IPS-NIHi11 (cell line): ENCODE measurements around the gene PPCDC.

Experiments used
- DNase-seq: peaks from one replicate; pipeline ENCODE4 v3.0.0; 2012; ENCODE audit warnings: mixed read lengths, low spot score

Gene PPCDC

GRCh38 chr15:75044258-75044878 lies 21.0 kb downstream of the PPCDC start:
- no peak for DNase-seq

GRCh38 chr15:75045332-75046015 lies 22.1 kb downstream of the PPCDC start:
- DNase-seq: no peak

- DNase-seq: no peak
These were observed 25.0 kb downstream of the PPCDC start for GRCh38 chr15:75048394-75048793.

- no peak for DNase-seq
These were observed 26.0 kb downstream of the PPCDC start for GRCh38 chr15:75049392-75049791.

GRCh38 chr15:75050283-75050682 lies 26.9 kb downstream of the PPCDC start:
- no peak for DNase-seq

GRCh38 chr15:75051191-75051608 lies 27.8 kb downstream of the PPCDC start:
- no peak for DNase-seq

- no peak for DNase-seq
These were observed 28.3 kb downstream of the PPCDC start for GRCh38 chr15:75051711-75052110.

GRCh38 chr15:75052972-75053747 lies 29.8 kb downstream of the PPCDC start:
- no peak for DNase-seq

GRCh38 chr15:75053748-75054125 lies 30.3 kb downstream of the PPCDC start:
- DNase-seq: no peak

GRCh38 chr15:75054172-75054897 lies 30.9 kb downstream of the PPCDC start:
- no peak for DNase-seq

GRCh38 chr15:75056036-75056435 lies 32.6 kb downstream of the PPCDC start:
- DNase-seq: no peak

- peak; percentile 41 for DNase-seq
These were observed 34.9 kb downstream of the PPCDC start for GRCh38 chr15:75058127-75058905.

GRCh38 chr15:75059607-75060006 lies 36.2 kb downstream of the PPCDC start:
- DNase-seq: no peak

- DNase-seq: no peak
These were observed 37.9 kb downstream of the PPCDC start for GRCh38 chr15:75061272-75061671.

- DNase-seq: no peak
These were observed 39.3 kb downstream of the PPCDC start for GRCh38 chr15:75062706-75063105.

- no peak for DNase-seq
These were observed 39.9 kb downstream of the PPCDC start for GRCh38 chr15:75063338-75063737.

- no peak for DNase-seq
These were observed 40.5 kb downstream of the PPCDC start for GRCh38 chr15:75063889-75064288.

GRCh38 chr15:75064846-75065245 lies 41.5 kb downstream of the PPCDC start:
- no peak for DNase-seq

- no peak for DNase-seq
These were observed 42.1 kb downstream of the PPCDC start for GRCh38 chr15:75065467-75065850.

- no peak for DNase-seq
These were observed 42.6 kb downstream of the PPCDC start for GRCh38 chr15:75065851-75066509.
